Upper lobe of left lung (tissue), 6 donors: ENCODE results near the gene SPRR1A. TPM values are rescaled to one million over a fixed set of nuclear protein-coding genes. Genes with fewer than 3 reads are reported as not detected.

Experiments used
- ATAC-seq, 2 donors: fragments of 200-7000 bp; cut with Tn5 transposase; one replicate each; pipeline ENCODE4 v1.9.1; 2022; ENCODE audit warnings: mild to moderate bottlenecking in 2 of 2, moderate library complexity in 2 of 2; ENCODE audit not compliant: low FRiP score in 2 of 2
- DNase-seq, 2 donors: peaks; one replicate each; pipeline ENCODE4 v3.0.0-alpha.2; 2019 to 2020
- H3K27ac ChIP-seq, 4 donors: fragments of 200-600 bp; sonication (generic); one replicate each; pipeline ENCODE4 v1.5.1; 2016 to 2019
- H3K27me3 ChIP-seq, 4 donors: fragments of 200-600 bp; sonication (generic); one replicate each; pipeline ENCODE4 v1.5.1; 2017 to 2019
- H3K36me3 ChIP-seq, 4 donors: fragments of 200-600 bp; sonication (generic); one replicate each; pipeline ENCODE4 v1.5.1; 2016 to 2019
- H3K4me1 ChIP-seq, 4 donors: fragments of 200-600 bp; sonication (generic); one replicate each; pipeline ENCODE4 v1.5.1; 2018 to 2019
- H3K4me3 ChIP-seq, 4 donors: fragments of 200-600 bp; sonication (generic); one replicate each; pipeline ENCODE4 v1.5.1; 2017 to 2019; ENCODE audit warnings: mild to moderate bottlenecking in 2 of 4, moderate library complexity in 1 of 4
- H3K9me3 ChIP-seq, 4 donors: fragments of 200-600 bp; sonication (generic); one replicate each; pipeline ENCODE4 v1.5.1; 2018 to 2019
- EP300 ChIP-seq, 4 donors: sonication (generic); formaldehyde crosslinking; IDR thresholded peaks; one replicate each; pipeline ENCODE4 v1.5.1; 2017; ENCODE audit warnings: antibody characterized with exemption in 4 of 4, control low read depth in 2 of 4
- POLR2A ChIP-seq, 4 donors: fragments of 450-650 bp; IDR thresholded peaks; one replicate each; pipeline ENCODE4 v1.5.1; 2016 to 2017; ENCODE audit warnings: antibody characterized with exemption in 4 of 4, mild to moderate bottlenecking in 2 of 4
- POLR2AphosphoS5 ChIP-seq, 2 donors: sonication (generic); formaldehyde crosslinking; IDR thresholded peaks; one replicate each; pipeline ENCODE4 v1.5.1; 2017; ENCODE audit warnings: antibody characterized with exemption in 2 of 2
- WGBS, 2 donors: methylation state at CpG; one replicate each; pipeline ENCODE4 v1.1.5; 2017 to 2018; 5-methylcytosine and 5-hydroxymethylcytosine counted together
- total RNA-seq, 6 donors: library from RNA; depleted of rRNA in 4 of 6; stranded (reverse); fragments of >200 nt in 4 of 6; gene quantifications; one replicate each; pipeline versions ENCODE4 v1.1.0 to v1.2.1, GENCODE V29; 2016 to 2021
- TF ChIP-seq, protein P1 (sequence below), 6 experiments: fragments of 450-650 bp in 4 of 6; fragments of 200-600 bp in 2 of 6; sonication (generic) in 2 of 6; IDR thresholded peaks; one replicate each; pipeline ENCODE4 v1.5.1; 2016 to 2019; ENCODE audit warnings: antibody characterized with exemption in 6 of 6
- donor health status: DM: no; HTN: no; CAD: no; lungs with moderate emphysema.
- donor health status: DM: no; HTN: yes; CAD: no; lungs with severe emphysema.

SPRR1A gene
- total RNA-seq, 6 donors from 2014 or later: not detected

DNA sequence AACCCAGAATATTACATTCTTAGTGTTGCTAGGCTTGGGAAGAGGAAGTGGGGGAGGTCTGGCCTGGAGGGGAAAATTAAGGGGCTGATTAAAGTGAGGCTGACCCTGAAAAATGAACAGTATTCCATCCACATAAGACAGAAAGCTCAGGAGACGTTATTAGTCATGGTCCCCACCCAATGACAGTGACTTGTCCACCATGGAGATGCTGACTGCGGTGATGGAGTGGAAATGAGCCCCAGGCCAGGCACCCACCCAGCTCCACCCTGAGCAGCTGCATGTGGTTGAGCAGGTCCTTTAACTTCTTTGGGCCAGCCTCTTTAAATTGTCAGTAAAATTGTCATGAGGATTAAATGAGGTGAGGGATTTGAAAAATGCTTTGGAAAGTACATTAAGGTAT, 14.8 kb upstream of the SPRR1A start:
- Histone ChIP-seq H3K4me3 (no peak overlapping the region), H3K27ac (no peak overlapping the region), H3K4me1 (no peaks in the 10 kb centered on the region), H3K9me3 (no peaks in the 10 kb centered on the region), H3K27me3 (no peaks in the 10 kb centered on the region), H3K36me3 (no peaks in the 10 kb centered on the region)
- WGBS, 2 donors: 78 to 81% methylated on average over 2 of the region's 2 CpGs
- TF ChIP-seq EP300 (IDR thresholded peaks at IDR 0.05) (no peak), POLR2AphosphoS5 (IDR thresholded peaks at IDR 0.05) (no peak), POLR2A (IDR thresholded peaks at IDR 0.05) (no peak)
- TF ChIP-seq, protein P1, sequence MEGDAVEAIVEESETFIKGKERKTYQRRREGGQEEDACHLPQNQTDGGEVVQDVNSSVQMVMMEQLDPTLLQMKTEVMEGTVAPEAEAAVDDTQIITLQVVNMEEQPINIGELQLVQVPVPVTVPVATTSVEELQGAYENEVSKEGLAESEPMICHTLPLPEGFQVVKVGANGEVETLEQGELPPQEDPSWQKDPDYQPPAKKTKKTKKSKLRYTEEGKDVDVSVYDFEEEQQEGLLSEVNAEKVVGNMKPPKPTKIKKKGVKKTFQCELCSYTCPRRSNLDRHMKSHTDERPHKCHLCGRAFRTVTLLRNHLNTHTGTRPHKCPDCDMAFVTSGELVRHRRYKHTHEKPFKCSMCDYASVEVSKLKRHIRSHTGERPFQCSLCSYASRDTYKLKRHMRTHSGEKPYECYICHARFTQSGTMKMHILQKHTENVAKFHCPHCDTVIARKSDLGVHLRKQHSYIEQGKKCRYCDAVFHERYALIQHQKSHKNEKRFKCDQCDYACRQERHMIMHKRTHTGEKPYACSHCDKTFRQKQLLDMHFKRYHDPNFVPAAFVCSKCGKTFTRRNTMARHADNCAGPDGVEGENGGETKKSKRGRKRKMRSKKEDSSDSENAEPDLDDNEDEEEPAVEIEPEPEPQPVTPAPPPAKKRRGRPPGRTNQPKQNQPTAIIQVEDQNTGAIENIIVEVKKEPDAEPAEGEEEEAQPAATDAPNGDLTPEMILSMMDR (IDR thresholded peaks at IDR 0.05): no peak
- DNase-seq (no peak), ATAC-seq (no peak)

DNA sequence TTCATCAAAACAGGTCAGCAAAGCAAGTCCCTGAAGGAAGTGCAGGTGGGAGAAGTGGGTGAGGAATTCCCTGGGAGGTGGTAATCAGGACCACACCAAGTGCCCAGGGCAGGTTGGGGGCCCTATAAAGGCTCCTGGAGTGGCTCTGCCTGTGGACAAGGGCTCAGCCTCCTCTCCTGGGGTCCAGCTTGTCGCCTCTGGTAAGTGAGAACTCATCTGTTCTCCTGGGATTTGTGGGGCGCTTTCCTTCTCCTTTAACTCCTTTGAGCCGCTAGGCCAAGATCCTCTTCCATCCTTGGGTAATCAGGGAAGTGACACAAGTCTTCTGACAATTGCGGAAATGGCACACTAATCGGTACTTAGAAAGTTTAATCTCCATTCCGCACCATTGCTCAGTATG, 13.4 kb upstream of the SPRR1A start, which contains the start of gene SPRR4:
TSS of gene SPRR4 (plus strand) at position 154 of the 400 bp plus-strand sequence. CDS start 1,243 bp downstream, outside the sequence.
- Histone ChIP-seq H3K27me3 (no peaks in the 10 kb centered on the region), H3K4me3 (no peak within 1 kb of the TSS), H3K36me3 (no peaks in the 10 kb centered on the region), H3K27ac (no peak within 1 kb of the TSS), H3K4me1 (no peaks in the 10 kb centered on the region), H3K9me3 (no peaks in the 10 kb centered on the region)
- DNase-seq: no peak
- ATAC-seq: no peak
- TF ChIP-seq POLR2AphosphoS5 (IDR thresholded peaks at IDR 0.05) (no peak), POLR2A (IDR thresholded peaks at IDR 0.05) (no peak), EP300 (IDR thresholded peaks at IDR 0.05) (no peak)
- TF ChIP-seq, protein P1 (IDR thresholded peaks at IDR 0.05): no peak
- 85 to 90% methylated on average over 5 to 6 of the region's 6 CpGs for WGBS, 2 donors

DNA sequence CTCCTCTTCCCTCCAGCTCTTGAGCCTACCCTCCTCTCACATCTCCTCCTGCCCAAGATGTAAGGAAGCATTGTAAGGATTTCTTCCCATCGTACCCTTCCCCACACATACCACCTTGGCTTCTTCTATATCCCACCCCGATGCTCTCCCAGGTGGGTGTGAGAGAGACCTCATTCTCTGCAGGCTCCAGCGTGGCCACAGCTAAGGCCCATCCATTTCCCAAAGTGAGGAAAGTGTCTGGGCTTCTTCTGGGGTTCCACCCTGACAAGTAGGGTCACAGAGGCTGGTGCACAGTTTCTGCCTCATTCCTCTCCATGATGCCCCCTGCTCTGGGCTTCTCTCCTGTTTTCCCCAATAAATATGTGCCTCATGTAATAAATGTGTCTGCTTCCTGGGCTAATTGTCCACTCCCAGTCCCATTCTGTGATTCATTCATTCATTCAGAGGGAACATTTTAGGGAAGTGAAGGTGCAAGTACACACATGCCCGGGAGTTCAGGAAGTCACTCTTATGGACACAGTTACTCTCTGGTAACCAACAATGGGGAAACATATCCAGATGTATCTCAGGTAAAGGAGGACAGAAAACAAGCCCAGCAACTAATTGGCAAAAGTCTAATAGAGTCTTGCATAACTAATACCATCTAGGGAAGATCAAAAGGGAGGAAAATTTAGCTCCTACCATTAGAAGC, 11.5 kb upstream of the SPRR1A start:
- no peaks in the 10 kb centered on the region for H3K4me1 ChIP-seq
- H3K27ac ChIP-seq: no peak overlapping the region
- 77 to 80% methylated on average over 4 of the region's 4 CpGs for WGBS, 2 donors
- DNase-seq (no peak), ATAC-seq (no peak)
- no peaks in the 10 kb centered on the region for H3K9me3 ChIP-seq
- H3K27me3 ChIP-seq: no peaks in the 10 kb centered on the region
- no peak overlapping the region for H3K4me3 ChIP-seq
- no peaks in the 10 kb centered on the region for H3K36me3 ChIP-seq
- TF ChIP-seq POLR2A (IDR thresholded peaks at IDR 0.05): no peak
- no peak for TF ChIP-seq EP300 (IDR thresholded peaks at IDR 0.05)
- TF ChIP-seq, protein P1 (IDR thresholded peaks at IDR 0.05): no peak
- no peak for TF ChIP-seq POLR2AphosphoS5 (IDR thresholded peaks at IDR 0.05)

DNA sequence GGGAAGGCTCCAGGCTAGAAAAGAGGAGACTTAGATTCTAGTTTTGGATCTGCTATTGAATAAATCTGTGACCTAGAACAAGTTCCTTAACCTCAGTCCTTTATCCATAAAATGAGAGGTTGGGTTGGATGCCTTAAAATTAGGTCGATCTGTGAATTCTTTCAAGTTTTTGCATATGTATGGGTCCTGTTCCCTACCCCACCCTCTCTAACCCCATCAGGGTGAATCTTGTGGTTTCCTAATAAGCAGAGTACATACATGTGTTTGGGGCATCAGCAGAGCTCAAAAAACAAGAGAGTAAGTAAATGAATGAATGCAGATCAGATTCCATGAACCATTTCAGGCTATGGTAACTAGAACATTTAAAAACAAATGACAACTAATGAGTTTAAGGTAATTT, 7.2 kb upstream of the SPRR1A start:
- DNase-seq: no peak
- 59 to 93% methylated on average over 1 of the region's 1 CpG for WGBS, 2 donors
- H3K36me3 ChIP-seq: no peaks in the 10 kb centered on the region
- TF ChIP-seq, protein P1 (IDR thresholded peaks at IDR 0.05): no peak
- TF ChIP-seq EP300 (IDR thresholded peaks at IDR 0.05): no peak
- TF ChIP-seq POLR2A (IDR thresholded peaks at IDR 0.05): no peak
- TF ChIP-seq POLR2AphosphoS5 (IDR thresholded peaks at IDR 0.05): no peak
- H3K4me1 ChIP-seq: no peaks in the 10 kb centered on the region
- no peak overlapping the region for H3K27ac ChIP-seq
- H3K27me3 ChIP-seq: no peaks in the 10 kb centered on the region
- H3K4me3 ChIP-seq: no peak overlapping the region
- no peaks in the 10 kb centered on the region for H3K9me3 ChIP-seq
- ATAC-seq: no peak

DNA sequence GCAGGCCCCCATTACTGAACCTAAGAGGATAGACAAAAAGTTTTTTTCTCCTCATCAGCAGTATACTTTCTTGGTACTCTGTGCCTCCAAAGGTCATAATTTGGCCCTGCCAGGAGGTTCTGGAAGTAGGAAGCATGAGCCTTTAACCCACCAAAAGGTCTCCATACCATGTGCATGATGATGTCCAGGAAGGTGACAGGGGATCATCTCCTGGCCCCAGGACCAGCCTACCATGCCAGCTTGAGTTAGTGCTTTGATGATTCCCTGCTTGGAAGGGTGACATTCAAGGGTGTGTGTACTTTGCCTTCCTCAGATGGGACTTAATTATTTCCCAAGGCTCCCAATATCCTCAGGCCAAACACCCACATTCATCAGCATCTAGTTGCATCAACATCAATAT, 6.3 kb upstream of the SPRR1A start:
- DNase-seq: no peak
- H3K9me3 ChIP-seq: no peaks in the 10 kb centered on the region
- no peak for TF ChIP-seq POLR2A (IDR thresholded peaks at IDR 0.05)
- no peak for TF ChIP-seq POLR2AphosphoS5 (IDR thresholded peaks at IDR 0.05)
- TF ChIP-seq, protein P1 (IDR thresholded peaks at IDR 0.05): no peak
- H3K4me3 ChIP-seq: no peak overlapping the region
- no peaks in the 10 kb centered on the region for H3K4me1 ChIP-seq
- H3K27me3 ChIP-seq: no peaks in the 10 kb centered on the region
- no peak overlapping the region for H3K27ac ChIP-seq
- H3K36me3 ChIP-seq: no peaks in the 10 kb centered on the region
- ATAC-seq: no peak
